ENCODE results near the gene ALDH7A1. TPM values are rescaled to one million over a fixed set of nuclear protein-coding genes. Genes with fewer than 3 reads are reported as not detected.
A peak's percentile ranks its signal among the peaks of the same experiment; 100 is the strongest.
"Not testable (repeated sequence)": the region's sequence is repeated elsewhere in the genome, so short reads cannot be mapped to it uniquely, and the experiment has no call there.

The ALDH7A1 gene
- total RNA-seq, 5 donors from 2014 or later (not counting 1 experiment from before 2014, with no cell fraction given): 1.2 to 3.3 (median 2.1) TPM

GRCh38 chr5:126631920-126632319 is 36.9 kb upstream of the ALDH7A1 start:
- no peaks in the 10 kb centered on the region for H3K9me3 ChIP-seq
- no peak overlapping the region for H3K27ac ChIP-seq (ENCODE audit: low read length)
- H3K27me3 Mint-ChIP-seq: no peaks in the 10 kb centered on the region
- ChIA-PET CTCF (no interaction called here), POLR2A (no interaction called here)
- no peaks in the 10 kb centered on the region for H3K4me1 Mint-ChIP-seq
- H3K4me3 ChIP-seq (ENCODE audit: control insufficient read depth in 1 of 2, extremely low read depth in 1 of 2, low read length in 1 of 2): no peak overlapping the region
- peaks cover 3% of the 10 kb centered on the region for H3K36me3 Mint-ChIP-seq
- DNase-seq: no peak
- no peaks in the 10 kb centered on the region for H3K4me1 ChIP-seq (ENCODE audit: control insufficient read depth in 1 of 2, extremely low read depth in 1 of 2, insufficient read depth in 2 of 2, low read length in 2 of 2)
- 80% methylated on average over 1 of the region's 3 CpGs for whole genome bisulfite sequencing (ENCODE audit: insufficient coverage)
- no peaks in the 10 kb centered on the region for H3K9me3 Mint-ChIP-seq
- peaks cover 0 to 2% of the 10 kb centered on the region in 2 donors for H3K36me3 ChIP-seq (ENCODE audit: control insufficient read depth in 2 of 2, extremely low read depth in 1 of 2, insufficient read depth in 1 of 2, low read length in 1 of 2)
- no peak overlapping the region for H3K4me3 Mint-ChIP-seq
- H3K27me3 ChIP-seq (replicated peaks in 1 of 2; ENCODE audit: control insufficient read depth in 2 of 2, extremely low read depth in 1 of 2, insufficient read depth in 2 of 2, low read length in 1 of 2): no peaks in the 10 kb centered on the region
- ATAC-seq (replicated peaks in 1 of 4): no peak
- no peak overlapping the region for H3K27ac Mint-ChIP-seq

- no peaks in the 10 kb centered on the region for H3K4me1 ChIP-seq (ENCODE audit: control insufficient read depth in 1 of 2, extremely low read depth in 1 of 2, insufficient read depth in 2 of 2, low read length in 2 of 2)
- no peaks in the 10 kb centered on the region for H3K27me3 Mint-ChIP-seq
- CTCF ChIA-PET: no interaction called here
- no peaks in the 10 kb centered on the region for H3K9me3 Mint-ChIP-seq
- 97% methylated on average over 9 of the region's 11 CpGs for WGBS (ENCODE audit: insufficient coverage)
- POLR2A ChIA-PET: interaction anchor here in 1 of 2 donors (0.6 kb wide), 1 partner anchor 706 kb away, joined by 3 read pairs; no protein-coding TSS in a partner anchor
- DNase-seq (no peak), ATAC-seq (replicated peaks in 1 of 4) (no peak)
- no peaks in the 10 kb centered on the region for H3K27me3 ChIP-seq (replicated peaks in 1 of 2; ENCODE audit: control insufficient read depth in 2 of 2, extremely low read depth in 1 of 2, insufficient read depth in 2 of 2, low read length in 1 of 2)
- H3K27ac Mint-ChIP-seq: no peak overlapping the region
- H3K4me3 ChIP-seq (ENCODE audit: control insufficient read depth in 1 of 2, extremely low read depth in 1 of 2, low read length in 1 of 2): no peak overlapping the region
- no peak overlapping the region for H3K4me3 Mint-ChIP-seq
- H3K9me3 ChIP-seq: no peaks in the 10 kb centered on the region
- H3K36me3 ChIP-seq (ENCODE audit: control insufficient read depth in 2 of 2, extremely low read depth in 1 of 2, insufficient read depth in 1 of 2, low read length in 1 of 2): peaks cover 5 to 18% of the 10 kb centered on the region in 2 donors
- no peak overlapping the region for H3K27ac ChIP-seq (ENCODE audit: low read length)
- H3K36me3 Mint-ChIP-seq: peaks cover 19% of the 10 kb centered on the region
- no peaks in the 10 kb centered on the region for H3K4me1 Mint-ChIP-seq
Measured at GRCh38 chr5:126628102-126628501, 33.1 kb upstream of the ALDH7A1 start.

- no peaks in the 10 kb centered on the region for H3K9me3 ChIP-seq
- H3K36me3 Mint-ChIP-seq: peaks cover 27% of the 10 kb centered on the region
- ChIA-PET CTCF (interaction anchor here in 1 of 2 donors (0.6 kb wide), 1 partner anchor 108 kb away, joined by 3 read pairs; no protein-coding TSS in a partner anchor), POLR2A (no interaction called here)
- no peak for DNase-seq
- H3K9me3 Mint-ChIP-seq: no peaks in the 10 kb centered on the region
- H3K4me3 Mint-ChIP-seq: no peak overlapping the region
- peaks cover 5 to 40% of the 10 kb centered on the region in 2 donors for H3K36me3 ChIP-seq (ENCODE audit: control insufficient read depth in 2 of 2, extremely low read depth in 1 of 2, insufficient read depth in 1 of 2, low read length in 1 of 2)
- ATAC-seq (replicated peaks in 1 of 4): no peak
- no peaks in the 10 kb centered on the region for H3K27me3 ChIP-seq (replicated peaks in 1 of 2; ENCODE audit: control insufficient read depth in 2 of 2, extremely low read depth in 1 of 2, insufficient read depth in 2 of 2, low read length in 1 of 2)
- H3K27ac Mint-ChIP-seq: peak overlapping the region in 1 of 2 donors; percentile 0
- no peaks in the 10 kb centered on the region for H3K27me3 Mint-ChIP-seq
- H3K4me3 ChIP-seq (ENCODE audit: control insufficient read depth in 1 of 2, extremely low read depth in 1 of 2, low read length in 1 of 2): no peak overlapping the region
- WGBS (ENCODE audit: insufficient coverage): 40% methylated on average over 1 of the region's 4 CpGs
- H3K27ac ChIP-seq (ENCODE audit: low read length): no peak overlapping the region
- no peaks in the 10 kb centered on the region for H3K4me1 ChIP-seq (ENCODE audit: control insufficient read depth in 1 of 2, extremely low read depth in 1 of 2, insufficient read depth in 2 of 2, low read length in 2 of 2)
- H3K4me1 Mint-ChIP-seq: no peaks in the 10 kb centered on the region
Measured at GRCh38 chr5:126624534-126624933, 29.5 kb upstream of the ALDH7A1 start.

GRCh38 chr5:126619781-126620180 is 24.8 kb upstream of the ALDH7A1 start:
- Mint-ChIP-seq H3K36me3 (peaks cover 19% of the 10 kb centered on the region), H3K27ac (no peak overlapping the region), H3K4me3 (no peak overlapping the region), H3K9me3 (no peaks in the 10 kb centered on the region), H3K4me1 (peaks cover 0 to 7% (median 4%) of the 10 kb centered on the region in 3 donors), H3K27me3 (no peaks in the 10 kb centered on the region)
- DNase-seq (no peak), ATAC-seq (replicated peaks in 1 of 4) (no peak)
- ChIA-PET POLR2A (no interaction called here), CTCF (interaction anchor here in 1 of 2 donors (0.6 to 0.7 kb wide), 2 partner anchors 240 to 1106 kb away, joined by 3 read pairs; no protein-coding TSS in a partner anchor)
- Histone ChIP-seq H3K27ac (ENCODE audit: low read length) (no peak overlapping the region), H3K4me1 (ENCODE audit: control insufficient read depth in 1 of 2, extremely low read depth in 1 of 2, insufficient read depth in 2 of 2, low read length in 2 of 2) (no peaks in the 10 kb centered on the region), H3K9me3 (no peaks in the 10 kb centered on the region), H3K4me3 (ENCODE audit: control insufficient read depth in 1 of 2, extremely low read depth in 1 of 2, low read length in 1 of 2) (no peak overlapping the region), H3K27me3 (replicated peaks in 1 of 2; ENCODE audit: control insufficient read depth in 2 of 2, extremely low read depth in 1 of 2, insufficient read depth in 2 of 2, low read length in 1 of 2) (no peaks in the 10 kb centered on the region), H3K36me3 (ENCODE audit: control insufficient read depth in 2 of 2, extremely low read depth in 1 of 2, insufficient read depth in 1 of 2, low read length in 1 of 2) (peaks cover 3 to 61% of the 10 kb centered on the region in 2 donors)
- WGBS (ENCODE audit: insufficient coverage): no CpG with 5 or more reads among the region's 2 CpGs

GRCh38 chr5:126617603-126618002 is 22.6 kb upstream of the ALDH7A1 start:
- H3K9me3 Mint-ChIP-seq; H3K27me3 ChIP-seq (replicated peaks in 1 of 2; ENCODE audit: control insufficient read depth in 2 of 2, extremely low read depth in 1 of 2, insufficient read depth in 2 of 2, low read length in 1 of 2); DNase-seq; H3K4me3 Mint-ChIP-seq; H3K4me3 ChIP-seq (ENCODE audit: control insufficient read depth in 1 of 2, extremely low read depth in 1 of 2, low read length in 1 of 2); H3K27ac ChIP-seq (ENCODE audit: low read length); H3K9me3 ChIP-seq; H3K27ac Mint-ChIP-seq; H3K36me3 Mint-ChIP-seq; H3K27me3 Mint-ChIP-seq; ATAC-seq (replicated peaks in 1 of 4); H3K4me1 ChIP-seq (ENCODE audit: control insufficient read depth in 1 of 2, extremely low read depth in 1 of 2, insufficient read depth in 2 of 2, low read length in 2 of 2); CTCF ChIA-PET; POLR2A ChIA-PET: not testable (repeated sequence)
- peaks cover 8 to 15% (median 15%) of the 10 kb centered on the region in 3 donors for H3K4me1 Mint-ChIP-seq
- peaks cover 3 to 52% of the 10 kb centered on the region in 2 donors for H3K36me3 ChIP-seq (ENCODE audit: control insufficient read depth in 2 of 2, extremely low read depth in 1 of 2, insufficient read depth in 1 of 2, low read length in 1 of 2)
- whole genome bisulfite sequencing (ENCODE audit: insufficient coverage): 100% methylated on average over 8 of the region's 8 CpGs

GRCh38 chr5:126615286-126615685 is 20.3 kb upstream of the ALDH7A1 start:
- H3K4me3 Mint-ChIP-seq: no peak overlapping the region
- no peak for ATAC-seq (replicated peaks in 1 of 4)
- peaks cover 18% of the 10 kb centered on the region for H3K36me3 Mint-ChIP-seq
- Histone ChIP-seq H3K4me3 (ENCODE audit: control insufficient read depth in 1 of 2, extremely low read depth in 1 of 2, low read length in 1 of 2) (no peak overlapping the region), H3K9me3 (no peaks in the 10 kb centered on the region), H3K27ac (ENCODE audit: low read length) (no peak overlapping the region), H3K36me3 (ENCODE audit: control insufficient read depth in 2 of 2, extremely low read depth in 1 of 2, insufficient read depth in 1 of 2, low read length in 1 of 2) (peaks cover 3 to 53% of the 10 kb centered on the region in 2 donors), H3K27me3 (replicated peaks in 1 of 2; ENCODE audit: control insufficient read depth in 2 of 2, extremely low read depth in 1 of 2, insufficient read depth in 2 of 2, low read length in 1 of 2) (no peaks in the 10 kb centered on the region), H3K4me1 (ENCODE audit: control insufficient read depth in 1 of 2, extremely low read depth in 1 of 2, insufficient read depth in 2 of 2, low read length in 2 of 2) (peaks cover 0 to 9% of the 10 kb centered on the region in 2 experiments)
- ChIA-PET CTCF (interaction anchor here in 1 of 2 donors (0.6 to 0.9 kb wide), 2 partner anchors 69 to 115 kb away, joined by 3 to 6 read pairs; no protein-coding TSS in a partner anchor), POLR2A (interaction anchor here in 1 of 2 donors (0.6 kb wide), 1 partner anchor 12 kb away, joined by 7 read pairs; no protein-coding TSS in a partner anchor)
- peaks cover 25 to 29% (median 26%) of the 10 kb centered on the region in 3 donors for H3K4me1 Mint-ChIP-seq
- WGBS (ENCODE audit: insufficient coverage): 50% methylated on average over 1 of the region's 4 CpGs
- H3K27me3 Mint-ChIP-seq: no peaks in the 10 kb centered on the region
- H3K9me3 Mint-ChIP-seq: no peaks in the 10 kb centered on the region
- no peak overlapping the region for H3K27ac Mint-ChIP-seq
- DNase-seq: no peak

Measured in T-cell (primary cell).